ENCODE measurements around the gene DENND6A.
"Not testable (repeated sequence)": the region's sequence is repeated elsewhere in the genome, so short reads cannot be mapped to it uniquely, and the experiment has no call there.

Gene DENND6A

GRCh38 chr3:57692396-57693147 lies at the start of gene DENND6A:
Gene DENND6A, minus strand, starts transcription at chr3:57693077. Its CDS starts 59 bp downstream, at chr3:57693018.
- peak; percentile 78 to 92 for DNase-seq

GRCh38 chr3:57740027-57740426 lies 47.1 kb upstream of the DENND6A start:
- no peak for DNase-seq

GRCh38 chr3:57738391-57738790 lies 45.5 kb upstream of the DENND6A start:
- no peak for DNase-seq

GRCh38 chr3:57737840-57738239 lies 45.0 kb upstream of the DENND6A start:
- no peak for DNase-seq

DNA sequence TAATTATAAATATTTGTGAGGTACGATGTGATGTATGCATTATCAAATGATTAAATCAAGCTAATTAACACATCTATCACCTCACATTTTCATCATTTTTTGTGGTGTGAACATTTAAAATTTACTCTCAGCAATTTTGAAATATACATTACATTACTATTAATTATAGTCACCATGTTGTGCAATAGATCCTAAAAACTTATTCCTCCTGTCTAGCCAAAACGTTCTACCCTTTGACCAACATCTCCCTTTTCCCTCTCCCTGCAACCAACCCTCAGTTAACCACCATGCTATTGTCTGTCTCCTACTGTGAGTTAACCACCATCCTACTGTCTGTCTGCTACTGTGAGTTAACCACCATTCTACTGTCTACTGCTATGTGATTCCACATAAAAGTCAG lies 42.5 kb upstream of the DENND6A start:
- DNase-seq = no peak

GRCh38 chr3:57733790-57734189 lies 40.9 kb upstream of the DENND6A start:
- no peak for DNase-seq

GRCh38 chr3:57731311-57731710 lies 38.4 kb upstream of the DENND6A start:
- no peak for DNase-seq

GRCh38 chr3:57730682-57731081 lies 37.8 kb upstream of the DENND6A start:
- no peak for DNase-seq

- DNase-seq = no peak
These were observed 36.6 kb upstream of the DENND6A start for GRCh38 chr3:57729334-57730045.

DNA sequence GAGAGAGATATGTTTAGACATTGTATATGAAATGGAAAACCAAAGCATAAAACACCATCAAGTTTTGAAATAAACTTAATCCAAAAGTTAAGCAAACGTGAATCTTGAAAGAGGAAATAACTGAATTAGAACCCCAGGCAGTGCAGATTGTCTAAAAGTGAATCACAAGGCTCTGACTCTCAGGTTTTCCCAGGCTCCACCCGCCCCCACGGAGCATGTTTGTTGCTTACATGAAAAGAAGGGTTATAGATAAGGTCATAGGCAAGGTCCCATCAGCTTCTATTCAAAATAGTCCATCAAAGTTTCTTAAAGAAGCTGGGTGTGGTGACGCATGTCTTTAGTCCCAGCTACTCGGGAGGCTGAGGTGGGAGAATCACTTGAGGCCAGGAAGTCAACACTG lies 34.2 kb upstream of the DENND6A start:
- no peak for DNase-seq

GRCh38 chr3:57726397-57726796 lies 33.5 kb upstream of the DENND6A start:
- DNase-seq = no peak

DNA sequence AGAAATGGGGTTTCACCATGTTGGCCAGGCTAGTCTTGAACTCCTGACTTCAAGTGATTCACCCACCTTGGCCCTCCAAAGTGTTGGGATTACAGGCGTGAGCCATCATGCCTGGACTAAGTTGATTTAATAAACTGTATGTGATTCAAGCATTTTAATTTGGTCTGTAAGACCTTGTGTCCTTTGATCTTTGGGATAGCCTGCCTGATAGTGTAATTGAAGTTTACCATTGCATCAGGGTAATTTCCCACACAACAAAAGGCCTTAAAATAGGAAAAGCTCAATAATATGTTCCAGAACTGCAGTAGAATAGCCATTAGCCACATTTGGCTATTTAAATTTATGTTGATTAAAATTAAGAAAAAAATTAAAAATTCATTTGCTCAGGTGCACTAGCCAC lies 25.2 kb upstream of the DENND6A start:
- no peak for DNase-seq

DNA sequence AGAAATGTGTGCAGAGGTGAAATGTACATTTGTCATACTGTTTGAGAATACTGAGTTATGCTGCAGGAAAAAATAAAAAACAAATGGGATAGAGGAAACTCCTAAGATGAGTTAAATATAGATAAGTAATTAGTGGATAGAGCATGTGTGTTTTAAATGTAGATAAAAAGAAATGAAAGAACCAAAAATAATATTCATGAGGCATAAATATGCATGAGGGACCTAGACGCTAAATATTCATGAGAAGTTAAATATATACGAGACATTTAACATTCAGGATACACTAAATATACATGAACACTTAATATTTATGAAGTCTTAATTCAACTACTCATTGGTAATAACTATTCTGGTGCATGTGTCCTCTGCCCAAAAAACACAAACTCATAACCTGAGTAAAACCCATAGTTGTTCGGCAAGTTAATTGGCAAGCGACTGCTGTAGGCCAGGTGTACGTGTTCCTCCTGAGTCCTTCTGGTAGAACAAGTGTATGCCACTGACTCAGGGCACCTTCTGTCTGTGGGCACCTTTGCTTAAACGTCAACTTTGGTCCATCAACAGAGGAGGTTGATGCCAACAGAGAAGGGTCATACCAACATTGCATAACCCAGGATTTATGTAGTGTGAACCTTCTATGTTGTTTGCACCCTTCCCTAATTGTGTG lies 24.5 kb upstream of the DENND6A start:
- DNase-seq = no peak

GRCh38 chr3:57715686-57716085 lies 22.8 kb upstream of the DENND6A start:
- no peak for DNase-seq

- no peak for DNase-seq
These were observed 16.7 kb upstream of the DENND6A start for GRCh38 chr3:57709559-57709958.

- DNase-seq = no peak
These were observed 16.2 kb upstream of the DENND6A start for GRCh38 chr3:57709031-57709430.

- no peak for DNase-seq
These were observed 13.6 kb upstream of the DENND6A start for GRCh38 chr3:57706462-57706861.

- not testable (repeated sequence) for DNase-seq
These were observed 12.5 kb upstream of the DENND6A start for GRCh38 chr3:57705351-57705750.

DNA sequence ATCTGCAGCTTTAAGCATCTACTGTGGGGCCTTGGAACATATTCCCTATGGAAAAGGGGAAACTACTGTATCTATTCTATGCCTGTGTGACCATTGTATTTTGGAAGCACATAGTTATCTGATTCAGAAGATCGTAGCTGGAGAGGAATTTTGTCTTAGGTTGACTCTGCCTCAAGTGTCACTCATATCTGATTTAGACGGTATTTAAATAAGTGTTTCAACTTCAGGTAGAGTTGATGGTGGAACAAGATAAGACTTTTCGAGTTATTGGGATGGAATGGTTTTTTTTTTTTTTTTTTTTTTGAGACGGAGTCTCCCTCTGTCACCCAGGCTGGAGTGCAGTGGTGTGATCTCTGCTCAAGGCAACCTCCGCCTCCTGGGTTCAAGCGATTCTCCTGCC lies 8.9 kb upstream of the DENND6A start:
- DNase-seq = no peak

- no peak for DNase-seq
These were observed 7.9 kb upstream of the DENND6A start for GRCh38 chr3:57700737-57701136.

DNA sequence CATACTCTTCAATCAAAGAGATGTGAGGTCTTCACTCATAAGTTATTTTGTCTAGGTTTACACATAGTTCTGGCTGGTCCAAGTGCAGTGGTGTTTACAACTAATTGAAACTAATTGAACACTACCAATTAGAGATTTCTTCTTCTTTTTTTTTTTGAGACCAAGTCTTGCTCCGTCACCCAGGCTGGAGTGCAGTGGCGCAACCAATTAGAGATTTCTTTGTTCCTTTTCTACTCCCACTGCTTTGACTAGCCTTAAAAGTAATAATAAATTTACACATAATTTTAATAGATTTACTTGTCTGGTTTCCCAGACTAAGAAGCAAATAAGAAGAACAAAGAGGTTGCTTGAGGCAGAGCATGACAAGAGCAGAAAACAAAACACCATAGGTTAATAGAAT lies 6.7 kb upstream of the DENND6A start:
- DNase-seq = no peak

- DNase-seq = no peak
These were observed 4.0 kb upstream of the DENND6A start for GRCh38 chr3:57696801-57697321.

DNA sequence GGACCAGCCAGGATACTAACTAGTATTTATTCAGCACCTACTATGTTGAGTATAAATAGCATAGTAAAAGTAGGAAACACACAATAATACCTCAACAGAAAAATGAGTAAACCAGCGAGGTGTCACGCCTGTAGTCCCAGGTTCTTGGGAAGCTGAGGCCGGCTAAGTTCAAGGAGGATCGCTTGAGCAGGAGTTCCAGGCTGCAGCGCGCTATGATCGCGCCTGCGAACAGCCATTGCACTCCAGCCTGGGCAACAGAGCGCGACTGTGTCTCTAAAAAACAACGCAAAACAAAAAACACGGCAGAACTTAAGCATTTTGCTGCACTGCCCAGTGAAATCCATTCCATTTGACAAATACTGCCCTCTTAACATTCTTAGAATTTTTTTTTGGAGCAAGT lies 1.3 kb upstream of the DENND6A start:
- DNase-seq = no peak

GRCh38 chr3:57692133-57692395 lies 813 bp downstream of the DENND6A start:
- DNase-seq = not testable (repeated sequence)
